ENCODE data around the gene CCNK. TPM values are rescaled to one million over a fixed set of nuclear protein-coding genes. Genes with fewer than 3 reads are reported as not detected.

CCNK gene
- total RNA-seq, 4 donors from 2014 or later, result 21.1 to 26.8 (median 25.1) TPM

DNA sequence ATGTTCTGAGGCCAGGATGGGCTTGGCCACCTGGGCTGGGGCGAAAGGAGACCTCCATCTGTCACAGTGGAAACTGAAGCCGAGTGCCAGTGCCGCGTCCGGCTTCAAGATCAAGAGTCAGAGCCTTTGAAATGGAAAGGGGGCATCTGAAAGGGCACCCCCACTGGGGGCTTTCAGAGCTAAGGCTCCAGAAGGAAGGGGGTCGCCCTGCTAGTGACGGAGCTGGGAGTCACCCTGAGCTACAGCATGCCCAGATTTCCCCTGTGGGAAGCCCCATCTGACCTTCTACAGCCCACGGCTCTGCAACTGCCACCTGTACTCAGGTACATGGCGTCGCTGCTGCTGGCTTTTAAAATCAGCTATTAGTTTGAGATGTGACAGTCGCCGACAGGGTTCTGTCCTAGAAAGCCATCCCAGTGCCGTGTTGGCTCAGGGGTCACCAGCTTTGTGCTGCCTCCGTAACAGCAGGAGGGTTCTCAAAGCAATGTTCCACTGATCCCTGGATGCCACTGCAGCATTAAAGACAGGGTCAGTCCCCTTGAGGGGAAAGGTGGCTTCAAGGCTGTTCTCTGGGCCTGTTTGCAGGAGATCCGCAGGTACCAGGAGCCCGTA lies 31.5 kb downstream of the CCNK start:
- TF ChIP-seq, protein P1, sequence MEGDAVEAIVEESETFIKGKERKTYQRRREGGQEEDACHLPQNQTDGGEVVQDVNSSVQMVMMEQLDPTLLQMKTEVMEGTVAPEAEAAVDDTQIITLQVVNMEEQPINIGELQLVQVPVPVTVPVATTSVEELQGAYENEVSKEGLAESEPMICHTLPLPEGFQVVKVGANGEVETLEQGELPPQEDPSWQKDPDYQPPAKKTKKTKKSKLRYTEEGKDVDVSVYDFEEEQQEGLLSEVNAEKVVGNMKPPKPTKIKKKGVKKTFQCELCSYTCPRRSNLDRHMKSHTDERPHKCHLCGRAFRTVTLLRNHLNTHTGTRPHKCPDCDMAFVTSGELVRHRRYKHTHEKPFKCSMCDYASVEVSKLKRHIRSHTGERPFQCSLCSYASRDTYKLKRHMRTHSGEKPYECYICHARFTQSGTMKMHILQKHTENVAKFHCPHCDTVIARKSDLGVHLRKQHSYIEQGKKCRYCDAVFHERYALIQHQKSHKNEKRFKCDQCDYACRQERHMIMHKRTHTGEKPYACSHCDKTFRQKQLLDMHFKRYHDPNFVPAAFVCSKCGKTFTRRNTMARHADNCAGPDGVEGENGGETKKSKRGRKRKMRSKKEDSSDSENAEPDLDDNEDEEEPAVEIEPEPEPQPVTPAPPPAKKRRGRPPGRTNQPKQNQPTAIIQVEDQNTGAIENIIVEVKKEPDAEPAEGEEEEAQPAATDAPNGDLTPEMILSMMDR (IDR thresholded peaks at IDR 0.05; ENCODE audit: low read depth), result no peak

DNA sequence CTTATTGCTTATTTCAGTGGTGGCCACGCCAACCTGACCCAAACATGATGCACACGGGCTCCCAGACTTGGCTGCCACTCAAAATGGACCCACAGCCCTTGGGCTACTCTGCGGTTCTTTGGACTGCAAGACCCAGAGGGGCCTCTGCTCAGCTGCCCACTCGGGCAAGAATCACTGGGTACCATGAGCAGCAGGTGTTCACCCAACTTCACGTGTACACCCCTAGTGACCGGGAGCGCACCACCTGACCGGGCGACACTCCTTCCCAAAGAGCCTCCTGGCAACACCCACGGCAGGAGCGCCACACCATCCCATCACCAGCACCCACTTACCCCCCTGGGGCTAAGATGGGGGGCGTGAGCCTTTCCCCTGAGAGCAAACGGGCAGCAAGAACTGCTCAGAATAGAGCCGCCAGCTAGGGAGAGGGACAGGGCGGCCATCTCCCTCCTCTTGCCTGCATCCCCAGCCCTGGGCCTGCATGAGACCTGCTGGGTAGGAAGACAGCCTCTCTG lies 32.0 kb downstream of the CCNK start:
- TF ChIP-seq, protein P1 (IDR thresholded peaks at IDR 0.05; ENCODE audit: low read depth), result no peak

DNA sequence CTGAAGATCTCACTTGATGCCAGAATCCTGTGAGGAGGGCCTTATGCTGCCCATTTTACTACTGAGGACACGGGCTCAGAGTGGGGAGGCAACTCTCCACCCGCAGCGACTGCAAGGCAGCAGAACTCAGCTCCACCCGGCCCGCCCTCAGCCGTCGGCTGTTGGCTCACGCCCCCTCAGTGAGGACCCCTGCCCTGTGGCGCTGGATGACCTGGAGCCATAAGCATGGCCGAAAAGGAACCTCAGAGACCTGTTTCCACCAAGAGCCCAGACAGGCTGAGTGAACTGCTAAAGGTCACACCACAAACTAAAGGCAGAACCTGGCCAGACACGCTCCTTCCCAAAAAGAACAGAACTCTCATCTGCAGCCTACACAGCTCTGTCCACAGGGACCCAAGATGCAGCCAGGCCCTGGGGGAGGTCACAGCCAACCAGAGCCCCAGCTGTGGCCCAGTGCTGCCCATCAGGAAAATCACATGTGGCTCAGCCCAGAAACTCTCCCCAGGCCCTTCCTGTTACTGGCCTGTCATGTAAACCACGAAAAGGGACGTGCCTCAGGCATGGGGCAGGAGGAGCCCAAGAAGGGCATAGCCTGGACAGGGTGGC lies 32.8 kb downstream of the CCNK start:
- TF ChIP-seq, protein P1 (IDR thresholded peaks at IDR 0.05; ENCODE audit: low read depth), result no peak

DNA sequence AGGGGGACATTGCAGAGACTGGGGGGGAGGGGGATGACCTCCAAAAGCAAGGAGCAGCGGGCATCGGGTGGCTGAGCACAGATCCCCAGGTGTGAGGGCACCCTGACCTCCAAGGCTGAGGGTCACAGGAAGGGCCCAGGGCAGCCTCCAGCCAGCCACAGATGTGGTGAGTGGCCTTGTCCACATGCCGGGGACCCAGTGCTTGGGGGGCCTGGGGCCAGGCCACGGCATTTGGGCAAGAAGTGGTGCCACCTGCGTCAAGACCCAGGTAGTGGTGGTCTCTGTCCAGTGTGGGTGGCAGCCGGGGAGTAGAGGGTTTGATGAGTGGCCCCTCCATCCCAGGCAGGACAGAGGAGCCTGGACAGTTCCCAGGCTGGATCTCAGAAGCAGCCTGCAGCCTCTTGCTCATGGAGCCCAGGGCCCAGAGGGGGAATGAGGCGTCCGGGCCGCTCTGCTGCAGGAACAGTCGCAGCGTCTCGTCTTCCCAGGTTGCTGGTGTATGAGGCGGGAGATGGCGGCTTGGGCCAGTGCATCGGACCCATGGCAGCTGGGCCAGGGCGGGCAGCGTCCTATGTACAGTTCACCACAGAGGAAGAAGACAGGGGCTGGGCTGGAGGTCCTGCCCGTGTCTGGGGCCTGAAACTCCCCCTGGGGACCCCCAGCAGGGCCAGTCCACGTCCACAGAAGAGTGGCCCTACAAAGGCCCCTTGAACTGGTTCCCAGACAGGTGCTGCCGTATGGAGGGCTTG lies 33.5 kb downstream of the CCNK start:
- TF ChIP-seq, protein P1 (IDR thresholded peaks at IDR 0.05; ENCODE audit: low read depth), result no peak

DNA sequence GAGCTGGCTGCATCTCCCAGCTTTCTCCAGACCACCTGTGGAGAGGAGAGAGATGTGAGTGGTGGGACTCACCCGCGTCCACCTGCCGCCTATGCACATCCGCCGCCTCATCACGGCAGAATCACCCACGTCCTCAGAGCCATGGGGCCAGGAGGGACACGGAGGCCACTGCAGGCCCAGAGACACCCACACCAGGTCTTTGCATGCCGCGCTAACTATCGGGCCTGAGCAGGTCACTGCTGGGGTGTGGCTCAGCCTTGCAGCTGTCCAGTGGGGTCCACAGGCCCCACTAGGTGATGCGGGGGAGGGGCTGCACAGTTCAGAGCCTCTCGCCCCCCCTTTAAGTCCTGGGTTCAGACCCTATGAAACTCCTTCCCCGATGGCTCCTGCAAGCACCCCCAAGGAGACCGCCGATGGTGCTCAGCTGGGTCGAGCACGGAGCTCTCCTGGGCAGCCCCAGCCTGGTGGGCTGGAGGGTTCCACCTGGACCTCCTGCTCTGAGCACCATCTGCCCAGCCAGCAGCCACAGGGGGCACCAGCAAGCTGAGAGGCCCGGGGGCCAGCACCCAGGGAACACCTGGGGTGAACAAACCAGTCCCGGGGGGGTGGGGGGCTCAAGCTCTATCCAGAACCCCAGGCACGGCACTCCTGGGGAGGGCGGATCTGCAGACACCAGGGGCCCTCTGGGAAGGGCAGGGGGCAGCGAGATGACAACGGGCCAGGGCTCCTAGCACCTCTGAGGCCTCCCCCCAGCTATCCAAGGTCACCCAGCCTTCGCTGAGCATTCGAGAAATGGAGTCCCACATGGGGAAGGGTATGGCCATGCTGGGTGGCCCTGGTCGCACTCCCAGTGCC lies 34.3 kb downstream of the CCNK start:
- TF ChIP-seq, protein P1 (IDR thresholded peaks at IDR 0.05; ENCODE audit: low read depth), result no peak

DNA sequence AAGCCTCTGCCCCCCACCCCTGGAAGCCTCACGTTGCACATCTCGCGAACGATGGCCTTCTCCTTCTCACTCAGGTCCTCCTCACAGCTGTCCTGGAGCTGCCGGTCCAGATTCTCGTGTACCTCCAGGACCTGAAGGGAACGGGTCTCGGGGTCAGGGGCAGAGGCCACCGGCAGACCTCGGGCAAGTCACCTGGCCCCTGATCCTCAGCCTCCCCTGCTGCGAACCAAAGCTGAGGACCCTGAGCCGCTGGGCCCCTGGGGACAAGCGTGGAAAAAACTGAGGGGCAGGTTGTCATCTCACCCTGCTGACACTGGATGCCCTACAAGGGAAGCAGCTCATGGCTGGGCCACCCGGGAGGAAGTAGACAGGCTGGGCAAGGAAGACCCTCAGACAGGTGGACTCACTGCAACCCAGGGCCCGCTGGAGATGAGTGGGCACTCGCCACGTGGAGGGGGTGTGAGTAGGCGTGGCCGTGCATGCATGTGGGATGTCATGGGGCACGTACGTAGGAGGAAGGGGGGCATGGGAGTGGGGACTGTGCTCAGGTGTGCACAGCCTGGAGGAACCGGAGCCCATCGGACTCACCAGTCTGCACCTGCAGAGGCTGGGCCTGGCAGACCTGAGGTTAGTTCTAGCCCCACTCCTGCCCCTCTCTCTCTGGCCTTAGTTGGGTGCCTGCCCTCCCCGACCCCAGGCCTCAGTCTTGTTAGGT lies 35.1 kb downstream of the CCNK start:
- TF ChIP-seq, protein P1 (IDR thresholded peaks at IDR 0.05; ENCODE audit: low read depth), result no peak

All from subcutaneous adipose tissue (tissue), 4 donors.